ENCODE results near the gene PLAAT3.
"Not testable (repeated sequence)": the region's sequence is repeated elsewhere in the genome, so short reads cannot be mapped to it uniquely, and the experiment has no call there.

GRCh38 chr11:63602290-63603179 is 11.7 kb downstream of the PLAAT3 start:
- TF ChIP-seq CTCF (IDR thresholded peaks at IDR 0.05; ENCODE audit: low read depth, low read length); POLR2A (IDR thresholded peaks at IDR 0.05; ENCODE audit: extremely low read depth, insufficient read length): not testable (repeated sequence)
